Right renal pelvis (tissue), 4 donors: Measurements from ENCODE around the gene ERAS. TPM values are rescaled to one million over a fixed set of nuclear protein-coding genes. Genes with fewer than 3 reads are reported as not detected.
"Not testable (repeated sequence)": the region's sequence is repeated elsewhere in the genome, so short reads cannot be mapped to it uniquely, and the experiment has no call there.

Experiments used
- DNase-seq, 4 donors: peaks; one replicate each; pipeline ENCODE4 v3.0.0-alpha.2; 2013; ENCODE audit warnings: low read depth in 4 of 4, low spot score in 3 of 4, missing footprints in 1 of 4
- polyA plus RNA-seq, 4 donors: library from polyadenylated mRNA; unstranded; fragments of 120-200 nt; gene quantifications; one replicate each; pipeline ENCODE4 v1.2.1, GENCODE V29; 2013; ENCODE audit not compliant: insufficient read length in 4 of 4

Gene ERAS
- polyA plus RNA-seq, 4 donors: 0.04 to 0.21 (median 0.17) TPM; not detected in 1

GRCh38 chrX:48794340-48794910, 31.9 kb upstream of the ERAS start:
- no peak for DNase-seq

GRCh38 chrX:48794911-48795515, 31.3 kb upstream of the ERAS start:
- DNase-seq: no peak

DNA sequence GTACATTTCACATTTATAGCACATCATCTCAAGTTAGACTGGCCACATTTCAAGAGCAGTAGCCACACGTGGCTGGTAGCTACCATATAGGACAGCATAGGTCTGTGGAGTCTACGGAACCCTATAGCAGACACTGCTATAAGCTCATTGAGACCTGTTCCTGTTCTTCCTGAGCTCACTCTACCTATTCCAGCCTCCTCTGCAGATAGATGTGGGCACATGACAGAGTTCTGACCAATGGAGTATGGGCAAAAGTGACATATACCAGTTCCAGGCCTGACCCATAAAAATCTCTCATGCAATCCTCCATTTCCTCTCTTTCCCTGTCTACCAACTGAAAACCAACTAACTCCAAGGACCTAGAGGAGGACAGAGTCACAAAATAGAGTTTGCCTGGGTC, 28.0 kb upstream of the ERAS start:
- no peak for DNase-seq

DNA sequence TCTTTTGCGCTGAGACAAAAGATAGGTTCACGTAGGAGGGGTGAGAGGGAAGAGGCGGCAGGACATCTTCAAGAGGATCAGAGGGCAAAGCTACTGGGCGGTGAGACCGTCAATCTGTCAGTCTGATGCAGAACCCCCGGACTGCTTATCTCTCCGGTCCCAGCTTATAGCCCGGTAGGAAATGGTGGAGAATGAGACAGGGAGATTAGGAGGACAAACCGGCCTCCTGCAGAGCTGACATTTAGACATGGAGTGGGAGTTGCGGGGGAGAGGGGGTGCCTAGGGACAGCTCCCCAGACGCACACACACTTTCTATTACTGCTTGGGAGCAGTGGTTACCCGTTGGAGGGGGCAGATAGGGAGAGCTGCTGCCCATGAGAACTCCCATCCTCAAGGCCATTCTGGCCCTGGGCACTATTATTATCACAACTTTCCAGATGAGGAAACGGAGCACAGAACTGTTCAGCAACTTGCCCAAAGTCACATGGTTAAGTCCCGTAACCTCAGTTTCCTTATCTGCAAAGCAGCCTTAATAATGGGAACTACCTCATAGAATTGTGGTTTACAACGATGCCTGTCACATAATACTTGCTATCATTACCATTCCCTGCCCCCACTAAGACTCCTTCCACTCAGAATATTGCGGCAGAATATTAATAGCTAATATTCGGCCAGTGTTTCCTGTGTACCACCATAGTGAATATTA, 25.6 kb upstream of the ERAS start:
- peak in 2 of 4 donors; percentile 4 to 8 for DNase-seq

- peak; percentile 83 to 94 (median 90) for DNase-seq
Measured at GRCh38 chrX:48801280-48802088, 24.8 kb upstream of the ERAS start, which contains the start of gene HDAC6. HDAC6 (plus strand) TSS chrX:48802067; CDS start chrX:48802693, 626 bp downstream.

- DNase-seq: peak; percentile 43 to 58 (median 55)
Measured at GRCh38 chrX:48802089-48802904, 24.0 kb upstream of the ERAS start.

- DNase-seq: no peak
Measured at GRCh38 chrX:48802905-48803200, 23.5 kb upstream of the ERAS start.

DNA sequence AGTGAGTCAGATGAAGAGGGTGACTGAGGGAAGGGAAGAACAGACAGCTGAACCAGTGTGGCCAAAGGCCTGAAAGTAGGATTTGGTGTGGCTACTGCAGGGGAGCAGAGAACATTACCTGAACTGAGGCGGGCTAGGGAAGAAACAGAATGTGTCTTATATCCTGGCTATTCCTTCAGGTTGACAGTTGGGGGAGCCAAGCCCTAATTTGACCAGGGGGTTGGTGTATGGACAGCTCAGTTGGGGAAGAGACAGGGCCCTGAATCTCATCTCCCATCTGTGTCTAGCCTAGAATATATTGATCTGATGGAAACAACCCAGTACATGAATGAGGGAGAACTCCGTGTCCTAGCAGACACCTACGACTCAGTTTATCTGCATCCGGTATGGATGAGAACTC, 20.2 kb upstream of the ERAS start:
- DNase-seq: no peak

DNA sequence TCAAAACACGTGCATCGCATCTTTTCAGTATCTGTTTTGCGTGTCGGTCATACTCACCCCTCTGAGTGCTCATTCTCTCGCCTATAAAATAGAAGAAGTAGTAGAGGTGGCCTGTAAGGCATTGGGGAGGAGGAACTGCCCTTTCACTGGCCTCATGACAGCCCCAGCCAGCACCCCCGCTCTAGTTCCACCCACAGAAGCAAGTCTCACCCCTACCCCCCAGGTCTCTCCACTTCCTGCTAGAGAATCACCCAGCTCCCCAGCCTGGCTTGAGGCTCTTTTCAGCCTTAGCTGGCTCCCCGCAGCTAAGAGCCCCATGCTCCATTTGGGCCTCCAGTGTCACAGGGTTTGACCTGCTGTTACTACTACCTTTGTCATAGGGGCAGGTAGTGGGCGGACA, 12.7 kb upstream of the ERAS start:
- no peak for DNase-seq

GRCh38 chrX:48814722-48815121, 11.6 kb upstream of the ERAS start:
- no peak for DNase-seq

- no peak for DNase-seq
Measured at GRCh38 chrX:48815266-48815665, 11.0 kb upstream of the ERAS start.

GRCh38 chrX:48816014-48816810, 10.1 kb upstream of the ERAS start:
- no peak for DNase-seq

- DNase-seq: no peak
Measured at GRCh38 chrX:48818098-48818497, 8.2 kb upstream of the ERAS start.

- DNase-seq: no peak
Measured at GRCh38 chrX:48818866-48819265, 7.4 kb upstream of the ERAS start.

DNA sequence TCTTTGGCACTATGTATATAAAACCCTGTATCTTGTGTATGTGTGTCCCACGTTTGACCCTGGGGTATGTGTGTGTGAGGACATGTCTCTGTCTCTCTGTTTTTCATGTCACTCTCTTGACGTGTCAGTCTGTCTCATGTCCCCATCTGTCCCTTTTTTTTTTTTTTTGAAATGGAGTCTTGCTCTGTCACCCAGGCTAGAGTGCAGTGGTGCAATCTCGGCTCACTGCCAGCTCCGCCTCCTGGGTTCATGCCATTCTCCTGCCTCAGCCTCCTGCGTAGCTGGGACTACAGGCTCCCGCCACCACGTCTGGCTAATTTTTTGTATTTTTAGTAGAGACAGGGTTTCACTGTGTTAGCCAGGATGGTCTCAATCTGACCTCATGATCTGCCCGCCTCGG, 6.9 kb upstream of the ERAS start:
- DNase-seq: not testable (repeated sequence)

- DNase-seq: no peak
Measured at GRCh38 chrX:48823053-48823452, 3.3 kb upstream of the ERAS start.

DNA sequence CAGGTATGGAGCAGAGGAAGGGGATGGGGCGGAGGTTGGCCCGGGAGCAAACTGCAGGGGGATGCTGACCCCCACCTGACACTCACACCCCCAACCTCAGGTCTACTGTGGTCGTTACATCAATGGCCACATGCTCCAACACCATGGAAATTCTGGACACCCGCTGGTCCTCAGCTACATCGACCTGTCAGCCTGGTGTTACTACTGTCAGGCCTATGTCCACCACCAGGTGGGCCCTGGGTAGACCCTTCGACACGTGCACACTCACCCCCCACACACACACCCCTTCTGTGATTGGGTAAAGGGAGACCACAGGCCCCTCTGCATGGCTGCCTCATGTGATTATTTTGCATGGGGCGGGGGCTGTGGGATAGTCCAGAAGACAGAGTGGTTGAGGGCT, 2.2 kb upstream of the ERAS start:
- DNase-seq: no peak

DNA sequence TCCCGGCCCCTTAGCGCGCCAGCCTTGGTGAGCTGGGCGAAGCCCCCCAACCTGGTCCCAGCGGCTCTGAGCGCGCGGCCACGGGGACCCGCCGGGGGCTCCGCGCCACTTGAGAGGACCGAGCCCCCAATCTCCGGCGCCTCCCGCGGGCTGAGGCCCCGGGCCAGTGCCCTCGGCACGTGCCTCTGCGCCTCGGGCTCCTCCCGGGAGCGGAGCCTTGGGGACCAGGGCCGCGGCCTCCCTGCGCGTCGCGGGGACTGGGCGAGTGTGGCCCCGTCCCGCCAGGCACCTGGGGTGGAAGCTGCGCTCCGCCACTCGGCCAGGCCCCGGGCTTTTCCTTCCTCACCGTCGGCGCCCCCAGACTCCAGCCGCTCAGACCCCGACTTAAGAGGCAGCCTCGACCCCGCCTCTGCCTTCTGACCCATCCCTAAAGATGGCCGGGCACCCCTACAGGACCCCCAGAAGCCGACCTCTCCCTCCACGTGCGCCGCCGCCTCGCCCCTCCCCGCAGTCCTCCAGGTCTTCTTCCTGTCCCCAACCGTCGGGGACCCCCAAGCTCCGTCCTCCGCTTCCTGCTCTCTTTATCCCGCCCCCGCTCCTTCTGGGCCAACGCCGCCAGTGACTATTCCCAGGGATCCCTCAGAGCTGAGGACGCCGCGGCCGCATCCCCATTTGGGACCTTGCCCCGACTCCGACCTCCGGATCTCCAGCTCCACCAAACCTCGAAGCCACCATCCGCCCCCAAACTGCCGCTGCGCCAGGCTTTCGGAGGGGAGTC, 752 bp downstream of the ERAS start:
- DNase-seq: no peak

DNA sequence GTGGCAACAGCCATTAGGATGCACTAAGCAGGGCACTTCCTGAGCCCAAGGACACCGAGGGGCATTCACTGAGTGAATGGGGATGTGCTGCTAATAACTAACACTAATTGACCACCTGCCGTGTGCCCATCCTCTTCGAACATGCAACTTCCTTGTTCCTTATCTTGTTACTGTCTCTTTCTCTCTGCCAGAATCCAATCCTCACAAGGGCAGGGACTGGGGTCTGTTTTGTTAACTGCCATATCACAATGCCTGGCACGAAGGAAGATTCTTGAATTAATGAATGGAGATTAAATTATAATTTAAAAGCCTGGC, 1.3 kb downstream of the ERAS start:
- no peak for DNase-seq
